MM.1S (cell line): ENCODE measurements around the gene EID3.

Experiments used
- EZH2 ChIP-seq: fragments of 300-600 bp; sonication (generic); optimal IDR thresholded peaks from 2 replicates; pipeline ENCODE3; 2017; ENCODE audit warnings: low read depth, mild to moderate bottlenecking, antibody characterized with exemption, low read length, mixed read lengths
- EZH2phosphoT487 ChIP-seq: fragments of 300-600 bp; sonication (generic); IDR thresholded peaks from 2 replicates; pipeline ENCODE4 v1.6.1; 2018; ENCODE audit warnings: antibody characterized with exemption, low read length
- TF ChIP-seq, protein P1 (sequence below): fragments of 300-600 bp; sonication (generic); IDR thresholded peaks from 2 replicates; pipeline ENCODE4 v1.5.1; 2016; ENCODE audit warnings: antibody characterized with exemption, low read length, mixed read lengths

DNA sequence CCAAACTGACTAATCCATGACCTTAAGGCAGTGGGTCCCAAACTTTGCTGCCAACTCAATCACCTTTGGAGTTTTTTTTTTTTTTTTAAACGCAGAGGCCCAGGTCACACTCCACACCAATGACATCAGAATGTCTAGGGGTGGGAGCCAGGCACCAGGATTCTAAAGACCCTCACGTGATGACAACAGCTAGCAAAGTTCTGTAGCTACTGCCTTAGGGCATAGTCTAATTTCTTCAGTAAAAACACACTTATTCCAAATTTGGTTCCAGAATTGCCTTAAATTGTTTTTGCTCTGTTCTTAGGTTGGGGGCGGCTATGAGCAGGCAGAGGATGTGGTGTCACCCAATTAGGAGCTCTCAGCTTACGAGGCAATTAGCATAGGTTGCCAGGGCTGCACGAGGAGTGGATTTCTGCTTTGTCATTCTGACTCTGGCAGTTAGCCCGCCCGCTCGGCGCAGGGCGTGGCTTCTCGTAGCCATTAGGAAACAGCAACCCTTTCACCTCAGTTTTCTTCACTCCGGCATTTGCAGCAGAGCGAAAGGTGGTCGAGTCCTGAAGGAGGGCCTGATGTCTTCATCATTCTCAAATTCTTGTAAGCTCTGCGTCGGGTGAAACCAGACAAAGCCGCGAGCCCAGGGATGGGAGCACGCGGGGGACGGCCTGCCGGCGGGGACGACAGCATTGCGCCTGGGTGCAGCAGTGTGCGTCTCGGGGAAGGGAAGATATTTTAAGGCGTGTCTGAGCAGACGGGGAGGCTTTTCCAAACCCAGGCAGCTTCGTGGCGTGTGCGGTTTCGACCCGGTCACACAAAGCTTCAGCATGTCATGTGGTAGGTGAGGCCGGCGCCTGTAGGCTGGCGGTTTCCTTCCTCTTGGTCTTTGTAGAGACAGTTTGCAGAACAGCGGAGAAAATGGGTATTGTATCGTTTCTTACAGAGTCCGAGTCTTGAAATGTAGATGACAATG lies 16.7 kb upstream of the EID3 start:
- TF ChIP-seq, protein P1, sequence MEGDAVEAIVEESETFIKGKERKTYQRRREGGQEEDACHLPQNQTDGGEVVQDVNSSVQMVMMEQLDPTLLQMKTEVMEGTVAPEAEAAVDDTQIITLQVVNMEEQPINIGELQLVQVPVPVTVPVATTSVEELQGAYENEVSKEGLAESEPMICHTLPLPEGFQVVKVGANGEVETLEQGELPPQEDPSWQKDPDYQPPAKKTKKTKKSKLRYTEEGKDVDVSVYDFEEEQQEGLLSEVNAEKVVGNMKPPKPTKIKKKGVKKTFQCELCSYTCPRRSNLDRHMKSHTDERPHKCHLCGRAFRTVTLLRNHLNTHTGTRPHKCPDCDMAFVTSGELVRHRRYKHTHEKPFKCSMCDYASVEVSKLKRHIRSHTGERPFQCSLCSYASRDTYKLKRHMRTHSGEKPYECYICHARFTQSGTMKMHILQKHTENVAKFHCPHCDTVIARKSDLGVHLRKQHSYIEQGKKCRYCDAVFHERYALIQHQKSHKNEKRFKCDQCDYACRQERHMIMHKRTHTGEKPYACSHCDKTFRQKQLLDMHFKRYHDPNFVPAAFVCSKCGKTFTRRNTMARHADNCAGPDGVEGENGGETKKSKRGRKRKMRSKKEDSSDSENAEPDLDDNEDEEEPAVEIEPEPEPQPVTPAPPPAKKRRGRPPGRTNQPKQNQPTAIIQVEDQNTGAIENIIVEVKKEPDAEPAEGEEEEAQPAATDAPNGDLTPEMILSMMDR: no peak
- TF ChIP-seq EZH2 (no peak), EZH2phosphoT487 (no peak)
